ENCODE data around the gene RHBDD1.

DNA sequence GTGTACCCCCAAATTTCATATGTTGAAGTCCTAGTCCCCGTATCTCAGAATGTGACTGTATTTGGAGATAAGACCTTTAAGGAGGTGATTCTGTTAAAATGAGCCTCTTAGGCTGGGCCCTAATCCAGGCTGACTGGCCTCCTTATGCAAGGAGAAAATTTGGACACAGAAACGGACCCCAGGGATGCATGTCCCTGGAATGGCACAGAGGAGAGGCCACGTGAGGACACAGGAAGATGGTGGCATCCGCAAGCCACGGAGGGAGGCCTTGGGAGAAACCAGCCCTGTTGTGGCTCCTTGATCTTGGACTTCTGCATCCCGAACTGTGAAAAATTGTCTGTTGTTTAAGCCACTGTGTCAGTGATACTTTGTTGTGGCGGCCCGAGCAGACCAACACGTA is 177.5 kb downstream of the RHBDD1 start:
- TF ChIP-seq EGR1 (IDR thresholded peaks at IDR 0.05; ENCODE audit: low read depth in 2 of 2), result no peak
- TF ChIP-seq, protein P1, sequence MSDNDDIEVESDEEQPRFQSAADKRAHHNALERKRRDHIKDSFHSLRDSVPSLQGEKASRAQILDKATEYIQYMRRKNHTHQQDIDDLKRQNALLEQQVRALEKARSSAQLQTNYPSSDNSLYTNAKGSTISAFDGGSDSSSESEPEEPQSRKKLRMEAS (IDR thresholded peaks at IDR 0.05), result no peak
- TF ChIP-seq, protein P2, sequence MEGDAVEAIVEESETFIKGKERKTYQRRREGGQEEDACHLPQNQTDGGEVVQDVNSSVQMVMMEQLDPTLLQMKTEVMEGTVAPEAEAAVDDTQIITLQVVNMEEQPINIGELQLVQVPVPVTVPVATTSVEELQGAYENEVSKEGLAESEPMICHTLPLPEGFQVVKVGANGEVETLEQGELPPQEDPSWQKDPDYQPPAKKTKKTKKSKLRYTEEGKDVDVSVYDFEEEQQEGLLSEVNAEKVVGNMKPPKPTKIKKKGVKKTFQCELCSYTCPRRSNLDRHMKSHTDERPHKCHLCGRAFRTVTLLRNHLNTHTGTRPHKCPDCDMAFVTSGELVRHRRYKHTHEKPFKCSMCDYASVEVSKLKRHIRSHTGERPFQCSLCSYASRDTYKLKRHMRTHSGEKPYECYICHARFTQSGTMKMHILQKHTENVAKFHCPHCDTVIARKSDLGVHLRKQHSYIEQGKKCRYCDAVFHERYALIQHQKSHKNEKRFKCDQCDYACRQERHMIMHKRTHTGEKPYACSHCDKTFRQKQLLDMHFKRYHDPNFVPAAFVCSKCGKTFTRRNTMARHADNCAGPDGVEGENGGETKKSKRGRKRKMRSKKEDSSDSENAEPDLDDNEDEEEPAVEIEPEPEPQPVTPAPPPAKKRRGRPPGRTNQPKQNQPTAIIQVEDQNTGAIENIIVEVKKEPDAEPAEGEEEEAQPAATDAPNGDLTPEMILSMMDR (IDR thresholded peaks at IDR 0.05; ENCODE audit: low read depth, low read length, missing input control), result no peak

All from liver (tissue), 3 donors.